ENCODE data around the gene TBCD.
A peak's percentile ranks its signal among the peaks of the same experiment; 100 is the strongest.

TBCD gene

DNA sequence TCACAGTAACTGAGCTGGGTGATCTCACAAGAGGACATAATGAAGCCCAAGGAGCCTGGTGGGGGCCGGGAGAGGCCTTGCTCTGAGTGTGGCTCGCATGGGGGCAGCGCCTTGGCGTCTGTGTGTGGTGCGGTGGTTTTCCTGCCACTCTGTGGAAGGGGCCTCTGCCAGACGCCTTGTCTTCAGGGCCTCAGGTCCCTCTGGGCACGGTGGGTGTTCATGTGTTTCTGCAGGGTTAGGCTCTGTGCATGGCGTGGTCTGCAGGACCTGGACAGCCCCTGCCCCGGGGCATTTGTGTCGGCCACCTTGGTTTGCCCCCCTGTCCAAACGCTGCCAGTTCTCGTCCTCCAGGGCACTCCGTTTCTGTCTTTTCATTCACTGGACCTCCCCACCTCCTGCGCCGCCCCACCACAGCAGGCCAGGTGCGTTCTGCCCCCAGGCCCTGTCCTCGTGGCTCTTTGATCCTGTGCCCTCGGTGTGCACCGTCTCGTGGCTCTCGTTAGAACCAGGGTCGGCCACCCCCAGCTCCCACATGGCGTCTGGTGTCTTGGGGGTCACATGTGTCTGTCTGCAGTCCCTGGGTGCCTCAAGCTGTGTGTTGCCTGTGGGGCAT, 131.7 kb downstream of the TBCD start:
- DNase-seq = no peak

DNA sequence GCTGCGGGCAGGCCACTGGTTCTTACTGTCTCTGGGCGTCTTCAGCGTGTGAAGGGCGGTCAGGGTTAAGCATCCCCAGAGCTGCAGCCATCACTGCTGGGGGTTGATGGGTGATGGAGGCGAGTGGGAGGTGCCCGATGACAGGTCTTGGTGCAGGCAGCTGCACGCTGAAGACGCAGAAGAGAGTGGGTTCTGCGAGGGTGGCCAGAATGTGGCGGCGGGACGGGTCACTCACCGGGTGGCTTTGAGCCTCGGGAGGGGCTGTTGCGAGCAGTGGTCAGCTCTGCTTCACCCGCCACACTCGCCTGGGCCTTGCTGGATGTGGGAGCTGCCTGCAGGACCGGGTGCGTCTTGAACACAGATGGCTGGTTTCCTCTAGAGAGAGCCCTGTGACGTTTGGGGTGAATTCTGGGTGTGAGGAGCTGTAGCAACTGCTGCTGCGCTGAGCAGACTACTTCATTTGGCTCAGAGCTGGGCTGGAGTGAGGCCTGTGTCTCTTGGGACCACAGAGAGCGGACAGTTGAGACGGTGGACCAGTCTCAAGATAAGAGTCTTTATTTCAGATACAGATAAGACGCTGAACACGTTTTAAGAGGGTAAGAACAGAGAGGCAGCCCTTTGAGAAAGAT, 132.6 kb downstream of the TBCD start:
- no peak for DNase-seq

DNA sequence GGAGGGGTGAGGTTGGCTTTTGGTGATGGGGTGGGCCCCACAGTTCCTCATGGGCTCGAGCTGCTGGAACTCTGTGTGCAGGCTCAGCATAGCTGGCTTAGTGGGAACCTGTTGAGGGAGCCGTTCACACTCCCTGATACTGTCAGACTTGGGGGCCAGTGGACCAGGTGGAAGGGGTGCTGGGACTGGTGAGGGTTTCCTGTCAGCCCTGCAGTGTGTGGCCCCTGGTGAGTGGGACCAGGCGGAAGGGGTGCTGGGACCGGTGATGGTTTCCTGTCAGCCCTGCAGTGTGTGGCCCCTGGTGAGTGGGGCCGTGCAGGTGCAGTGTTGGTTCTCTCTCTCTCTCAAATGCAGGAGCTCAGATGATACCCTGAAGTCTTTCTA, 133.1 kb downstream of the TBCD start:
- DNase-seq = no peak

DNA sequence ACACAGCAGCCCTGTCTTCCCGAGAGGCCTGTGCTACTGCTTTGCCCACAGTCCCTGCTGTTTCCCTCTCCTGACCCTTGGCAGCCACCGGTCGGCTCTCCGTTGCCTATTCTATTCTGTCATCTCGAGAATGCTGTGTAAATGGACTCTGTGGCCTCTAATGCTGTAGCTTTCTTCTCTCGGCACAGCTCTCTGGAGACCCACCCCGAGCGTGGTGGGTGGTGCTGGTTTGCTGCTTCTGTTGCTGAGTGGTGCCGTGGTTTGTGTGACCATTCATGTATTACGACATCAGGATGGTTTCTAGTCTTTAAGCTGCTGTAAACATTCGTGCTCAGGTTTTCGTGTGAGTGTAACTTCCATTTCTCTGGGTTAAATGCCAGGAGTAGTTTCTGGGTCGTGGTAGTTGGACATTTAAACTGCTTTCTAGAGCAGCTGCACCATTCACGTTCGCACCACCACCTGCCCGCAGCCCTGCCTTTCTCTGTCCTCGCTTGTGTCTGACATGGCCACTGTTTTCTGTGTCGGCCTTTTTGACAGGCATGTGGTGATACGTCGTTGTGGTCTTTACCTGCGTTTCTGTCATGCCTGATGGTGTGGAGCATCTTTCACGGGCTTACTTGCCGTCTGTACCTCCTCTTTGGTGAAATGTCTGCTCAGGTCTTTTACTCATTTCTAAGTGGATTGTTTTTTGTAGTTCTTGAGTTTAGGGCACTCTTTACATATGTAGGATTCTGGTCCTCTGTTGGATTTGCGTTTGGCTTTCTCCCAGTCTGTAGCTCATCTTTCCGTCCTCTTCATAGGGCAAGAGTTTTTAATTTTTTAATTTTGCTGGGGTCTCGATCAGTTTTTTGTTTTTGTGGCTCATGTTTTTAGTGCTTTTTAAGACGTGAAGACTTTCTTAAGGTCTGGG, 135.6 kb downstream of the TBCD start:
- DNase-seq = no peak

DNA sequence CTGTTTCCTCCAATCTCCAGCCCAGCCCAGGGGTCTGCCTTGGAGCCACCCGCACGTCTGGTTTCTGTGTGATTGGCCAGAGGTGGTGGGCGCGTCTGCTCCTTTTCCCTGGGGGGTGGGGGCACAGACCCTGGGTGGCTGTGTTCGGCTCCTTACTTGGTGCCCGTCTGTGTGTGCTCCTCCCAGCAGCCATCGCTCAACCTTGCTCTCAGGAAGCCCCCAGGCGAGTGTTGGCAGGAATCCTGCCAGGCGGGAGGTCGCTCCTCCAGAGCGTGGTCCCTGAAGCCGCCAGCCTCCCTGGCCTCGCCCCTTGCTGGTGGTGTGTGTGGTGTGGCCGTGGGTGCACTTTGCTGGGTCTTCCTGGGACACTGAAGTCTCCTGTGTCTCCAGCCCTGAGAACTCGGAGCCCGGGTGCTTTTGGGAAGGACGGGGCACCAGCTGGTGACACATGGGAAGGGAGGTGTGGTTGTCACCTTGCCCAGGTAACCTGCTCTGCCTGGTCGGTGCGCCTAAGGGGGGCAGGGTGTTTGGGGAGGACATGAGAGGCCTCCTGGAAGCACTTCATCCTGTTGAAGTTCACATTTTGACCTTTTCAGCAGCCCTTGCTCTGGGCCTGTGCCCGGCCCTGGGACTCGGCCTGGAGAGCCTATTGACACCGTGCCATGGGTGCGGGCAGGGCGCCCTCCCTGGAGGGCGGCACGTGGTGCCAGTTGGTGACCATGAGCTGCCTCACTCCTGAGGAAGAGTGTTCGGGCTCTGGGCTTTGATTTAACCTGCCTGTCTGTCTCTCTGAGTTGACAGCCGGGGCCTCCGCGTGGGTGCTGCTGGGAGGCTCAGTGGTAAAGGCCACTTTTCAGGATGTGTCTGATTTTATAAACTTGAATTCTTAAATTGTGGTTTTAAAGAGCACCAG, 137.0 kb downstream of the TBCD start:
- peak in 5 of 51 donors; percentile 10 to 33 (median 28) for DNase-seq

DNA sequence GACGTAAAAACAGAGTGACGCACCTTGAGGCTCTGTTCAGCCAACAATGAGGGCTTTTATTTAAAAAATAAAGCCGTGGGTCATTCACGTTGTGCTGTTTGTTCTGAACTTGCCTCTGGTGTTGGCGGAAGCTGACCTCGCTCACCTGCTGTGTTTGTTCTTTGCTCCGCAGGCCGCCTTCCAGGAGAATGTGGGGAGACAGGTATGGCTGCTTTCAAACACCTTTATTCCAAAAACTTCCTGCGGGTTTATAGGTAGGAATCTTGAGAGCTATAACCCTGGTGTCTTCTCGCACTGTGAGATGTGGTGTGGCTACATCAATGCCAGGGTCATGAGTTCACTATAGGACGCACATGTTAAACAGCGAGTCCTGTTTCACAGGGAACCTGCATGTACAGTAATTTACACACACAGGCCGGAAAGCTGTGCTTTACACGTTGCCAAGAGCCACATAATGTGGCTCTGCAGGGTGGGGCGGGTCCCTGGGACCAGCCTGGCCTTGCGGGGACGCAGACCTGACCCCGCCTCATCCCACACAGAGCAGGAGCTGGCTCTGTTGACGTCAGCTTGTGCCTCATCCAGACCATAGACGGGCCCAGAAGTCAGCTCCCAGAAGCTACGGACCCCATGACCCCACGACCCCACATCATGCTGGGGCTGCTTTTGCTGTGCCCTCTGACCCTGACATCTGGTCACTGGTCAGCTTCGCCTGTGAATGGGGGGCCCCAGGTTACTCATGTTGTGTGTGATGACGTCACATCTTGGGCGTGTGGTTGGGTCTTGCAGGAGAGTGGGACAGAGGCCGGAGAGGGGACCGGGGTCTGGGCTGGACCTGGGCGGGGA, 137.9 kb downstream of the TBCD start:
- no peak for DNase-seq

DNA sequence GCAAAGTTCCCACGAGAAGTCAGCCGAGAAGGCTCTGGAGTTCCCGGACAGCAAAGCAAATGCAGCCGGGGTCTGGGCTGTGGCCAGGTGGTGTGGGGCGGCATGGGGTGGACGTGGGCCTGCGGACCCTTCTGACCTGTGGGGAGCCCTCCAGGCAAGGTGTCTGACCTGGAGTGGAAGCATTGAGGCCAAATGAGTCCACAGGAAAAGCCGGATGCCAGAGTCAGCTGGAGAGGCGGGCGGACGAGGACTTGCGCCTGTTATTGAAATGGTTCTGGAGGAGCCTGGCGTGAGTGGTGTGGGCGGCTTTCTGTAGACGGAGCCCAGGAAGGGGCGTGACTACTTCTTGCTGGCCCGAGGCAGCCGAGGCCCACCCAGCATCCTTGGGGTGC, 138.5 kb downstream of the TBCD start:
- DNase-seq = no peak

DNA sequence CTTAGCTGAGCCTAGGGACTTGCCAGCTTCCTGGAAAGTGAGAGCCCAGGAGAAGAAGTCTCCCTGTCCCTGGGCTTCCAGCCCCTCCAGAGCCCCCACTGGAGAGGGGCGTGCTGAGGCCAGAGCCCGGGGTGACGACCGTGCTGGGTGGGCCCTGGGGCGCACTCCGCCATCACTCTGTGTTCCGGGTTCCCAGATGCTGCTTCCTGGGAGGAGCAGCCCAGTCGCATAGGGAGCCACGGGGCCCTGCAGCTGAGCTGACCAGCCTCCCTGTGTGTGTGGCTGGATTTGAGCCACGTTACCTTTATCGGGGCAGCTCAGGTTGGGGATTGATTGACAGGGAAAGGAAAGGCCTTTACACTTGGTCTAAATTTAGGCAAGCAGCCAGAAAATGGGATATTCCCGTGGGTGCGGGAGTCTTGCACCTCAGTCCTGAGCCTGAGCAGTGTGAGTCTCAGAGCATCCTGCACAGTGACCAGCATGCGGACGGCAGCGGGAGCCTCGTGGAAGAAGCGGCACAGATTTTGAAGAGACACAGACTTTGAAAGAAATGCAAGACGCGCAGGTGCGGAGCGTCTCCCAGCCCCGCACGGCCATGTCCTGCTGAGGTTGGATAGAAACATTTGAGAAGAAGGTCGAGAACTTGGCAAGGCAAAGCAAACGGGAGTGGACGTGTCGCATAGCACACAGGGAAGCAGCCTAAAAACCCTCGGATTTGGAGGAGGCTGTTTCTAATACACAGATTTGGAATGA, 139.2 kb downstream of the TBCD start:
- no peak for DNase-seq

DNA sequence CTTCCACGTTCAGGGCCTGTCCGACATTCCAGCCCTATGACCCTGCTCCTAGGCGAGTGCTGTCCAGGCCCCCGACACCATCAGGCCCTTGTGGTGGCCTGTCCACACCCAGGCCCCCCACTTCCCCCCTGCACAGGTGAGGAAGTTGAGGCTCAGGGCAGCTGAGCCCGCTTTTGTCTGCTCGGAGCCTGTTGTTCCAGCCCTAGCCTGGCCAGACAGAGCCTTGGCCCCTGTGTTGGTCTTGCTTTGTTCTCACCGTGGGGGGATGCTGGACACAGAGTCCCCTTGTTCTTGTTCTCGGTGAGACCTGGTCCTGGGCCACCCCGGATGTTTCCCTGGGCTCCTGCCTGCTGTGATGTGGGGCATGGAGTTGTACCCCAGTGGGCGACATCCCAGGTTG, 140.0 kb downstream of the TBCD start:
- DNase-seq = no peak

DNA sequence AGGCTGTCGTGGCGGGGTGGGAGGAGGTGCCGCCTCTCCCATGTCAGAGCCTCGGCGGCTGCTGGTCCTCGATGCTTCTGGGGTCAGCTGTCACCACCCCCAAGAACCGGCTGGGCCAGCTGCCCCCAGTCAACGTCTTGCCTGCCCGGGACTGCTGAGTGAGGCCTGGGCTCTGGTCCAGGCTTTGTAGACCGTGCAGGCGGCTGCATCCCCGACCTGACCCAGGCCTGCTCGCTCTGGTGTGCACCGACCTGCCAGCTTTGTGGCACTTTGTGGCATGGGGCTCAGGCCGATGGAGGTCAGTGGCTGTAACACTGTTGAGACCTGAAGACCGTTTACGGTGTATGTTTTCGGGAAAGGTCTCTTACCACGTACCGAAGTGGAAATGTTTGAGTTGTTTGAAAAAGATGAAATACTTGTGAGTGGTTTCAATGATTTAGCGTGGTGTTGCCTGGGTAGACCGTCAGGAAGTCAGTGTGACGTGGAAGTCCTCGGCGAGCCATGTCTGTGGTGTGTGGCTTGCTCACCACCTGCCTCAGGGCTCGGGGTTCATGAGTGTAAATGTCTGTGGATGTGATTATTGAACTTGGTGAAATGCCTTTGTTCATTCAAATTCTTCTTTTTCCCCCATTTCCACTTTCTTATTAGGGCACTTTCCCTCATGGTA, 141.2 kb downstream of the TBCD start:
- peak in 5 of 51 donors; percentile 12 to 30 (median 21) for DNase-seq

DNA sequence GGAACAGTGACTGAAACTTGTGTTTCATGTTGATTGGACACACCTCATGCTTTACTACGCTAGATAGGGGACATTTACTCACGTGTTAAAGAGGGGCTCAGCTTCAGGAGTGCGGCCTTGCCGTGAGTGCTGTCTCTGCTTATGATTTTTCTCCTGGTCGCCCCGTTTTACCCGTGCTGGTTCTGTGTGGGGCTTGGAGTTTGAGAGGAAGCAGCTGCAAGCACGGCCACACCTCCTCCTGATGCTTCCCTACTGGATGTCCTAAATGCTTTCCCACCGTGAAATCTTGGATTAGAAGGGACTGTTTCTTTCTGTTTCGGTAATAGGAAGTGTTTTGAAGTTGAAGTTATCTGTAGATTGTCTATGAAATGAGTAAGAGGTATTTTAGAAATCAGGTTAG, 141.9 kb downstream of the TBCD start:
- DNase-seq = no peak

DNA sequence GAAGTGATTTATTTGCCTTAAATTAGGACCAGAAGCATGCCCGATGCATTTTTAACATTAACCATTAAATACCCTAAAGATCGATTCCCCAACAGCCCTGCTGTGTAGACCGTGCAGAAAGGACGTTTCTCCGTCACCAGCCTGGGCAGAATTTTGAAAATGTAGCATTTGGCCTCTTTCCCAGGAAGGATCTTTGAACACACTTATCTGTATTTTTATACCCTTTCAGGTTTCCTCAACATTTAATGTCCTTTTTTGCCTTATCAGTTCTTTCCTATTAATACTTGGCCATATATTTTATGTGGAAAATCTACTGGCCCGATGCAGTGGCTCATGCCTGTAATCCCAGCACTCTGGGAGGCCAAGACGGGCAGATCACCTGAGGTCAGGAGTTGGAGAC, 142.5 kb downstream of the TBCD start:
- DNase-seq = no peak

DNA sequence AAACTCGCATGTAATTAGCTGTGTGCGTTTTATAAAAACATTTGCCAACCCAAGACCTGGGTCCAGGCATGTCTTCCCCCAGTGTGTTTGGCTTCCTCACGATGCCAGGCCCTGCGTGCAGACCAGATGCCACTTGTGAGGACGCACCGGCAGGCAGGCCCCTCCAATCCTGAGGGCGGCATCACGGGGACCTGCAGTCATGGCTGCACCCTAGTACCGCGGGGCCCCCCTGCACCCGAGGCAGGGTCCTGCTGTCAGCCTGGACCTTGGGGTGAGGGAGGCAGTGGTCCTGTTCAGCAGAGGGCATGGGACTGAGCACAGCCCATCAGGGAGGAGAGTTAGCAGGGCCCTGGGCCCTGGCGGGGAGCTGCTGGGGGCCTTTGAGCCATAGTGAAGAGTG, 143.2 kb downstream of the TBCD start:
- DNase-seq = no peak

DNA sequence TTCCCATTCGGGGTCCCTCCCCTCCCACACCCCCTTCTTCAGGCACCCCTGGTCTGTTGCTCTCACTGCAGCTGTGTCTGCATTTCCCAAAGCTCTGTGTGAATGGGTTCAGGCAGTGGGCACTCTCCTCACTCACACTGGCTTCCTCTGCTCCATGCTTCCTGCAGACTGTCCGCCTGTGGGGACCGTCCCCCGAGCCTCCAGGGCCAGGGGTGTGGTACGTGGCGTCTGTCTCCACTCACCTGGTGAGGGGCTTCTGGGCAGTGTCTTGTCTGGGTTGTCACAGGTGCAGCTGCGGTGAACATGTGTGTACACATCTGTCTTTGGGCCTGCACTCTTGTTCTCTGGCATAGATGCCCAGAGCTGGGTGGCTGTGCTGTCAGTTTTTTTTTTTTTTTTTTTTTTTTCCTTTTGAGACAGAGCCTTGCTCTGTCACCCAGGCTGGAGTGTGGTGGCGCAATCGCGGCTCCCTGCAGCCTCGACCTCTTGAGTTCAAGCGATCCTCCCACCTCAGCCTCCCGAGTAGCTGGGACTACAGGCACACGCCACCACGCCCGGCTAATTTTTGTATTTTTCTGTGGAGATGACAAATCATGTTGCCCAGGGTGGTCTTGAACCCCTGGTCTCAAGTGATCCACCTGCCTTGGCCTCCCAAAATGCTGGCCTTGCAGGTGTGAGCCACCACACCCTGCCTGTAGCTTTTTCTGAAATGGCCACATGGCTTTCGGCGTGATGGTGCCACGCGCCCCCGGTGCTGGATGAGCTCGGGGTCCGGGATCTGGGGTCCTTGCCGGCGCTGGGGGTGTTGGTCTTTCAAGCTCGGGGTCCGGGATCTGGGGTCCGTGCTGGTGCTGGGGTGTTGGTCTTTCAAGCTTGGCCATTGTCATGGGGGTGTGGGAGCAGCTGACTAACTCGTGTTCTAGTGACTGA, 144.5 kb downstream of the TBCD start:
- DNase-seq = no peak

DNA sequence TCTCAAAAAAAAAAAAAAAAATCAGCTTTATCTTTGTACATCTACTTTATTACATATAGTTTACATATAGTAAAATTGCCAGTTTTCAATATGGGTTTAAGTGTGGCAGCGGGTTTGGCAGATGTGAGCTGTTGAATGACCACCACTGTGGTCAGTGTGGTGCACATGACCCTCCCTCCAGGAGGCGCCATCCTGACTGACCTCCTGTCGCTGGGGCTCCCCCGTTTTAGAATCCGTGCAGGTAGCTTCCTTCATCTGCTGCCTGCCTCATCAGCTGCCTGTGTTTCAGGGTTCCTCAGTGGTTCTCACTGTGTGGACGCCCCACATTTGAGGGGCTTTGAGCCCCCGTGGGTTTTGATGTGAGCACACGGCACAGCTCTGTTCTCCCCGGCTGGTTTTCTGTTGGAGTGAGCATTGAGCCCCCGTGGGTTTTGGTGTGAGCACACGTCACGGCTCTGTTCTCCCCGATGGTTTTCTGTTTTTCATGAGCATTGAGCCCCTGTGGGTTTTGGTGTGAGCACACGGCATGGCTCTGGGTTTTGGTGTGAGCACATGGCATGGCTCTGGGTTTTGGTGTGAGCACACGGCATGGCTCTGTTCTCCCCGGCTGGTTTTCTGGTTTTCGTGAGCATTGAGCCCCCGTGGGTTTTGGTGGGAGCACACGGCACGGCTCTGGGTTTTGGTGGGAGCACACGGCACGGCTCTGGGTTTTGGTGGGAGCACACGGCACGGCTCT, 145.8 kb downstream of the TBCD start:
- no peak for DNase-seq

DNA sequence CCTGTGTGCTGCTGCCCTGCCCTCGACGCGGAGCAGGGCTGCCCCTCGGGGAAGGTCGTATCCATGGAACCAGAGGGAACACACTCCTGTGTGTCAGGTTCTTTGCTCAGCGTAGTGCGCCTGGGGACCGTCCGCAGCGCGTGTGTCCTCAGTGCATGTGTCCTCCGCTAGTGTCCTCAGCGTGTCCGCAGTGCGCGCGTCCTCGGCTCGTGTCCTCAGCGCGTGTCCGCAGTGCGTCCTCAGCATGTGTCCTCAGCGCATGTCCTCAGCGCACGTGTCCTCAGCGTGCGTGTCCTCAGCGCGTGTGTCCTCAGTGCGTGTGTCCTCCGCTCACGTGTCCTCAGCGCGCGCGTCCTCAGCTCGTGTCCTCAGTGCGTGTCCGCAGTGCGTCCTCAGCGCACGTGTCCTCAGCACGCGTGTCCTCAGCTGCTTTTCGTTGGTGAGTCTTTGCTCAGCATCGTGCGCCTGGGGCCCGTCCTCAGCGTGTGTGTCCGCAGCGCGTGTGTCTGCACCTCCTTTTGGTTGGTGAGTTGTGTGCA, 147.2 kb downstream of the TBCD start:
- no peak for DNase-seq

DNA sequence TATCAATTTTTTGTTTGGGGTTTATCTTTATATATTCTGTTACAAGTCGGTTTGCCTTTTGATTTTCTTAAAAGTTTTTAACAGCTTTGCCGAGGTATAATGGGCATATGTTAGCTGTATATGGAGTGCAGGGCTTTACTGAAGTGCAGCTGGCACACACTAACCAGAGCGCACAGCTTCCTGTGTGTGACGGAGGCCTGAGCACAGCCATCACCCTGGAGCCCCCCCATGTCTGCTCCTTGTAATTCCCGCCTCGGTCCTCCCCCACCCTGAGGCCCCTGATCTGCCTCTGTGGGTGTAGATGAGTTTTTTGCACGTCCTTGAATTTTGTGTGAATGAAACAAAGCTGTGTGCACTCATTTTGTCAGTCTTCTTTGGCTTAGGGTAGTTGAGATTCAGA, 148.1 kb downstream of the TBCD start:
- DNase-seq = no peak
